HTERT RPE-1 (cell line): Measurements from ENCODE around the gene AIFM2.
"Not testable (repeated sequence)": the region's sequence is repeated elsewhere in the genome, so short reads cannot be mapped to it uniquely, and the experiment has no call there.

ENCODE experiments used
- in situ Hi-C: fragments of 300-500 bp; cut with MboI; formaldehyde crosslinking; loops from 4 replicates; pipeline ENCODE4 v1.14.3; 2020; ENCODE audit warnings: low sequenced_read_pairs

AIFM2 gene

GRCh38 chr10:70096016-70096704 lies 36.5 kb downstream of the AIFM2 start:
- in situ Hi-C loops, result no loop called here

GRCh38 chr10:70094250-70094649 lies 38.4 kb downstream of the AIFM2 start:
- in situ Hi-C loops, result no loop called here

- in situ Hi-C loops, result no loop called here
Observed at GRCh38 chr10:70093335-70093944, 39.2 kb downstream of the AIFM2 start.

- in situ Hi-C loops, result no loop called here
Observed at GRCh38 chr10:70092389-70092718, 40.3 kb downstream of the AIFM2 start.

GRCh38 chr10:70090951-70091350 lies 41.7 kb downstream of the AIFM2 start:
- in situ Hi-C loops, result no loop called here

- in situ Hi-C loops, result no loop called here
Observed at GRCh38 chr10:70090013-70090412, 42.6 kb downstream of the AIFM2 start.

- in situ Hi-C loops, result no loop called here
Observed at GRCh38 chr10:70088308-70088698, 44.3 kb downstream of the AIFM2 start.

GRCh38 chr10:70087616-70088307 lies 44.9 kb downstream of the AIFM2 start:
- in situ Hi-C loops, result no loop called here

GRCh38 chr10:70085975-70086613 lies 46.5 kb downstream of the AIFM2 start:
- in situ Hi-C loops, result no loop called here

- in situ Hi-C loops, result no loop called here
Observed at GRCh38 chr10:70084189-70084588, 48.4 kb downstream of the AIFM2 start.

GRCh38 chr10:70080789-70081188 lies 51.8 kb downstream of the AIFM2 start:
- in situ Hi-C loops, result not testable (repeated sequence)

GRCh38 chr10:70078937-70079336 lies 53.7 kb downstream of the AIFM2 start:
- in situ Hi-C loops, result no loop called here

GRCh38 chr10:70078329-70078728 lies 54.3 kb downstream of the AIFM2 start:
- in situ Hi-C loops, result no loop called here

- in situ Hi-C loops, result no loop called here
Observed at GRCh38 chr10:70074971-70075370, 57.7 kb downstream of the AIFM2 start.

GRCh38 chr10:70074165-70074564 lies 58.5 kb downstream of the AIFM2 start:
- in situ Hi-C loops, result no loop called here

GRCh38 chr10:70070834-70071233 lies 61.8 kb downstream of the AIFM2 start:
- in situ Hi-C loops, result no loop called here

- in situ Hi-C loops, result no loop called here
Observed at GRCh38 chr10:70069346-70069745, 63.3 kb downstream of the AIFM2 start.

GRCh38 chr10:70068925-70069324 lies 63.7 kb downstream of the AIFM2 start:
- in situ Hi-C loops, result no loop called here

- in situ Hi-C loops, result no loop called here
Observed at GRCh38 chr10:70067586-70067985, 65.0 kb downstream of the AIFM2 start.

- in situ Hi-C loops, result no loop called here
Observed at GRCh38 chr10:70066190-70066589, 66.4 kb downstream of the AIFM2 start.

GRCh38 chr10:70064486-70064885 lies 68.1 kb downstream of the AIFM2 start:
- in situ Hi-C loops, result no loop called here
